Measurements from ENCODE around the gene MUS81. TPM values are rescaled to one million over a fixed set of nuclear protein-coding genes. Genes with fewer than 3 reads are reported as not detected.

The MUS81 gene
- total and polyA plus RNA-seq, 9 of the 15 experiments (the other 6 are each of a cell fraction or from before 2014, with no cell fraction given): 13.4 to 118 (median 53.7) TPM

DNA sequence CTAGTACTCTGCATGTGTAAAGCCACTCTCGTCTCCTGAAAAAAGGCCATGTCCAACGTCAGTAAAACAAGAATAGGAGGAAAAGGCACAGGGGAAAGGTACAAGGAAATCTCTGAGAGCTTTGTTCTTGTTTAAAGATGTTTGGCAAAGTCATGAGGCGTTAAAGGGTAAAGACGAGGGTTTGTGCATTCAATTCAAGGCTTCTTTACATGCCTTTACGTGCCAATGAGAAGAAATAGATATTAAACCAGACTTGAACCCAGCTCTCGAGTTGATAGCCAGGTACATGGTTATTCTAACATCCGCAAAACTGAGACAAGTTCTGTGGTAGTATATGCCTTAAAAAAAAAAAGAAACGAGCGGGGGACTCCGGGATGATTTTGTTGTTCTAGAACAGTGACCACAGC, 1.5 kb upstream of the MUS81 start (continued):
- TF ChIP-seq, protein P1, sequence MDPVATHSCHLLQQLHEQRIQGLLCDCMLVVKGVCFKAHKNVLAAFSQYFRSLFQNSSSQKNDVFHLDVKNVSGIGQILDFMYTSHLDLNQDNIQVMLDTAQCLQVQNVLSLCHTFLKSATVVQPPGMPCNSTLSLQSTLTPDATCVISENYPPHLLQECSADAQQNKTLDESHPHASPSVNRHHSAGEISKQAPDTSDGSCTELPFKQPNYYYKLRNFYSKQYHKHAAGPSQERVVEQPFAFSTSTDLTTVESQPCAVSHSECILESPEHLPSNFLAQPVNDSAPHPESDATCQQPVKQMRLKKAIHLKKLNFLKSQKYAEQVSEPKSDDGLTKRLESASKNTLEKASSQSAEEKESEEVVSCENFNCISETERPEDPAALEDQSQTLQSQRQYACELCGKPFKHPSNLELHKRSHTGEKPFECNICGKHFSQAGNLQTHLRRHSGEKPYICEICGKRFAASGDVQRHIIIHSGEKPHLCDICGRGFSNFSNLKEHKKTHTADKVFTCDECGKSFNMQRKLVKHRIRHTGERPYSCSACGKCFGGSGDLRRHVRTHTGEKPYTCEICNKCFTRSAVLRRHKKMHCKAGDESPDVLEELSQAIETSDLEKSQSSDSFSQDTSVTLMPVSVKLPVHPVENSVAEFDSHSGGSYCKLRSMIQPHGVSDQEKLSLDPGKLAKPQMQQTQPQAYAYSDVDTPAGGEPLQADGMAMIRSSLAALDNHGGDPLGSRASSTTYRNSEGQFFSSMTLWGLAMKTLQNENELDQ (CRISPR knock-in tag; IDR thresholded peaks at IDR 0.05; ENCODE audit: borderline replicate concordance): no peak
- TF ChIP-seq, protein P2, sequence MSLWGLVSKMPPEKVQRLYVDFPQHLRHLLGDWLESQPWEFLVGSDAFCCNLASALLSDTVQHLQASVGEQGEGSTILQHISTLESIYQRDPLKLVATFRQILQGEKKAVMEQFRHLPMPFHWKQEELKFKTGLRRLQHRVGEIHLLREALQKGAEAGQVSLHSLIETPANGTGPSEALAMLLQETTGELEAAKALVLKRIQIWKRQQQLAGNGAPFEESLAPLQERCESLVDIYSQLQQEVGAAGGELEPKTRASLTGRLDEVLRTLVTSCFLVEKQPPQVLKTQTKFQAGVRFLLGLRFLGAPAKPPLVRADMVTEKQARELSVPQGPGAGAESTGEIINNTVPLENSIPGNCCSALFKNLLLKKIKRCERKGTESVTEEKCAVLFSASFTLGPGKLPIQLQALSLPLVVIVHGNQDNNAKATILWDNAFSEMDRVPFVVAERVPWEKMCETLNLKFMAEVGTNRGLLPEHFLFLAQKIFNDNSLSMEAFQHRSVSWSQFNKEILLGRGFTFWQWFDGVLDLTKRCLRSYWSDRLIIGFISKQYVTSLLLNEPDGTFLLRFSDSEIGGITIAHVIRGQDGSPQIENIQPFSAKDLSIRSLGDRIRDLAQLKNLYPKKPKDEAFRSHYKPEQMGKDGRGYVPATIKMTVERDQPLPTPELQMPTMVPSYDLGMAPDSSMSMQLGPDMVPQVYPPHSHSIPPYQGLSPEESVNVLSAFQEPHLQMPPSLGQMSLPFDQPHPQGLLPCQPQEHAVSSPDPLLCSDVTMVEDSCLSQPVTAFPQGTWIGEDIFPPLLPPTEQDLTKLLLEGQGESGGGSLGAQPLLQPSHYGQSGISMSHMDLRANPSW (CRISPR knock-in tag; IDR thresholded peaks at IDR 0.05): no peak
- TF ChIP-seq PTTG1 (tag; IDR thresholded peaks at IDR 0.05; ENCODE audit: low read depth) (no peak), NBN (IDR thresholded peaks at IDR 0.05; ENCODE audit: low read depth) (no peak), HDGF (IDR thresholded peaks at IDR 0.05) (no peak), ZNF436 (CRISPR knock-in tag; IDR thresholded peaks at IDR 0.05) (no peak), SMARCC2 (IDR thresholded peaks at IDR 0.05; ENCODE audit: low read depth) (no peak), PCBP1 (IDR thresholded peaks at IDR 0.05; ENCODE audit: low read depth, low read length, poor library complexity, severe bottlenecking) (no peak)
- TF ChIP-seq, protein P3, sequence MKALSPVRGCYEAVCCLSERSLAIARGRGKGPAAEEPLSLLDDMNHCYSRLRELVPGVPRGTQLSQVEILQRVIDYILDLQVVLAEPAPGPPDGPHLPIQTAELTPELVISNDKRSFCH (CRISPR knock-in tag; IDR thresholded peaks at IDR 0.05): no peak
- TF ChIP-seq, protein P3 (tag; IDR thresholded peaks at IDR 0.05): no peak
- TF ChIP-seq, protein P4, sequence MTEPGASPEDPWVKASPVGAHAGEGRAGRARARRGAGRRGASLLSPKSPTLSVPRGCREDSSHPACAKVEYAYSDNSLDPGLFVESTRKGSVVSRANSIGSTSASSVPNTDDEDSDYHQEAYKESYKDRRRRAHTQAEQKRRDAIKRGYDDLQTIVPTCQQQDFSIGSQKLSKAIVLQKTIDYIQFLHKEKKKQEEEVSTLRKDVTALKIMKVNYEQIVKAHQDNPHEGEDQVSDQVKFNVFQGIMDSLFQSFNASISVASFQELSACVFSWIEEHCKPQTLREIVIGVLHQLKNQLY (CRISPR knock-in tag; conservative IDR thresholded peaks at IDR 0.05): no peak
- TF ChIP-seq, protein P5, sequence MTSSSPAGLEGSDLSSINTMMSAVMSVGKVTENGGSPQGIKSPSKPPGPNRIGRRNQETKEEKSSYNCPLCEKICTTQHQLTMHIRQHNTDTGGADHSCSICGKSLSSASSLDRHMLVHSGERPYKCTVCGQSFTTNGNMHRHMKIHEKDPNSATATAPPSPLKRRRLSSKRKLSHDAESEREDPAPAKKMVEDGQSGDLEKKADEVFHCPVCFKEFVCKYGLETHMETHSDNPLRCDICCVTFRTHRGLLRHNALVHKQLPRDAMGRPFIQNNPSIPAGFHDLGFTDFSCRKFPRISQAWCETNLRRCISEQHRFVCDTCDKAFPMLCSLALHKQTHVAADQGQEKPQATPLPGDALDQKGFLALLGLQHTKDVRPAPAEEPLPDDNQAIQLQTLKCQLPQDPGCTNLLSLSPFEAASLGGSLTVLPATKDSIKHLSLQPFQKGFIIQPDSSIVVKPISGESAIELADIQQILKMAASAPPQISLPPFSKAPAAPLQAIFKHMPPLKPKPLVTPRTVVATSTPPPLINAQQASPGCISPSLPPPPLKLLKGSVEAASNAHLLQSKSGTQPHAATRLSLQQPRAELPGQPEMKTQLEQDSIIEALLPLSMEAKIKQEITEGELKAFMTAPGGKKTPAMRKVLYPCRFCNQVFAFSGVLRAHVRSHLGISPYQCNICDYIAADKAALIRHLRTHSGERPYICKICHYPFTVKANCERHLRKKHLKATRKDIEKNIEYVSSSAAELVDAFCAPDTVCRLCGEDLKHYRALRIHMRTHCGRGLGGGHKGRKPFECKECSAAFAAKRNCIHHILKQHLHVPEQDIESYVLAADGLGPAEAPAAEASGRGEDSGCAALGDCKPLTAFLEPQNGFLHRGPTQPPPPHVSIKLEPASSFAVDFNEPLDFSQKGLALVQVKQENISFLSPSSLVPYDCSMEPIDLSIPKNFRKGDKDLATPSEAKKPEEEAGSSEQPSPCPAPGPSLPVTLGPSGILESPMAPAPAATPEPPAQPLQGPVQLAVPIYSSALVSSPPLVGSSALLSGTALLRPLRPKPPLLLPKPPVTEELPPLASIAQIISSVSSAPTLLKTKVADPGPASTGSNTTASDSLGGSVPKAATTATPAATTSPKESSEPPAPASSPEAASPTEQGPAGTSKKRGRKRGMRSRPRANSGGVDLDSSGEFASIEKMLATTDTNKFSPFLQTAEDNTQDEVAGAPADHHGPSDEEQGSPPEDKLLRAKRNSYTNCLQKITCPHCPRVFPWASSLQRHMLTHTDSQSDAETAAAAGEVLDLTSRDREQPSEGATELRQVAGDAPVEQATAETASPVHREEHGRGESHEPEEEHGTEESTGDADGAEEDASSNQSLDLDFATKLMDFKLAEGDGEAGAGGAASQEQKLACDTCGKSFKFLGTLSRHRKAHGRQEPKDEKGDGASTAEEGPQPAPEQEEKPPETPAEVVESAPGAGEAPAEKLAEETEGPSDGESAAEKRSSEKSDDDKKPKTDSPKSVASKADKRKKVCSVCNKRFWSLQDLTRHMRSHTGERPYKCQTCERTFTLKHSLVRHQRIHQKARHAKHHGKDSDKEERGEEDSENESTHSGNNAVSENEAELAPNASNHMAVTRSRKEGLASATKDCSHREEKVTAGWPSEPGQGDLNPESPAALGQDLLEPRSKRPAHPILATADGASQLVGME (CRISPR knock-in tag; IDR thresholded peaks at IDR 0.05): no peak
- TF ChIP-seq, protein P6, sequence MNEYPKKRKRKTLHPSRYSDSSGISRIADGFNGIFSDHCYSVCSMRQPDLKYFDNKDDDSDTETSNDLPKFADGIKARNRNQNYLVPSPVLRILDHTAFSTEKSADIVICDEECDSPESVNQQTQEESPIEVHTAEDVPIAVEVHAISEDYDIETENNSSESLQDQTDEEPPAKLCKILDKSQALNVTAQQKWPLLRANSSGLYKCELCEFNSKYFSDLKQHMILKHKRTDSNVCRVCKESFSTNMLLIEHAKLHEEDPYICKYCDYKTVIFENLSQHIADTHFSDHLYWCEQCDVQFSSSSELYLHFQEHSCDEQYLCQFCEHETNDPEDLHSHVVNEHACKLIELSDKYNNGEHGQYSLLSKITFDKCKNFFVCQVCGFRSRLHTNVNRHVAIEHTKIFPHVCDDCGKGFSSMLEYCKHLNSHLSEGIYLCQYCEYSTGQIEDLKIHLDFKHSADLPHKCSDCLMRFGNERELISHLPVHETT (CRISPR knock-in tag; conservative IDR thresholded peaks at IDR 0.05 in 1 of 2, IDR thresholded peaks at IDR 0.05 in 1 of 2): no peak
